Measurements from ENCODE around the gene TUSC2.
"Not testable (repeated sequence)": the region's sequence is repeated elsewhere in the genome, so short reads cannot be mapped to it uniquely, and the experiment has no call there.

The TUSC2 gene

GRCh38 chr3:50293079-50293801, 34.8 kb downstream of the TUSC2 start:
- no peak for DNase-seq

GRCh38 chr3:50292159-50293078, 35.6 kb downstream of the TUSC2 start, which contains the start of gene IFRD2:
Gene IFRD2 (minus strand): TSS chr3:50292429. CDS start chr3:50292274, 155 bp downstream.
- peak; percentile 96 for DNase-seq

DNA sequence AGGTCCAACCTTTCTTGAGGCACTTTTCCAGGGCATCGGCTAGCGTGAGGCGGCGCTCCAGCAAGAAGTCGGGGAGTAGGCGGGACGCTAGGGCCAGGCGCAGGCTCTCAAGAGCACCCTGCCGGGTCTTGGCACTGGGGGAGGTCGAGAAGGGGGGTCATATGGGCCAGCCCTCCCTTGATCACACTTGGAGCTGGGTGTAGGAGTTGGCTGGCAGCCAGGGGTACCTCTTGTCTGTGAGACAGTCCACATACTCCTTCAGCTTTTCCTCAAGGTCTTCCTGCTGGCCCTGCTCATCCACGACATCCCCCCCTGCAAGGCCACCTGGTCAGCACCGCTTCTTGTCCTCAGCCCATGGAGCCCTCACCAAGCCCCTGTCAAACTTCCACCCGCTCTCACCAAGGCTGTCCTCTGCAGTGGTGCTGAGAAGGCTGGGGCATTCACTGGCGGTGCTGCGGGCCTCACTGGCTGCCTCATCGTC, 37.8 kb downstream of the TUSC2 start:
- DNase-seq: no peak

GRCh38 chr3:50289130-50289529, 38.9 kb downstream of the TUSC2 start:
- DNase-seq: no peak

DNA sequence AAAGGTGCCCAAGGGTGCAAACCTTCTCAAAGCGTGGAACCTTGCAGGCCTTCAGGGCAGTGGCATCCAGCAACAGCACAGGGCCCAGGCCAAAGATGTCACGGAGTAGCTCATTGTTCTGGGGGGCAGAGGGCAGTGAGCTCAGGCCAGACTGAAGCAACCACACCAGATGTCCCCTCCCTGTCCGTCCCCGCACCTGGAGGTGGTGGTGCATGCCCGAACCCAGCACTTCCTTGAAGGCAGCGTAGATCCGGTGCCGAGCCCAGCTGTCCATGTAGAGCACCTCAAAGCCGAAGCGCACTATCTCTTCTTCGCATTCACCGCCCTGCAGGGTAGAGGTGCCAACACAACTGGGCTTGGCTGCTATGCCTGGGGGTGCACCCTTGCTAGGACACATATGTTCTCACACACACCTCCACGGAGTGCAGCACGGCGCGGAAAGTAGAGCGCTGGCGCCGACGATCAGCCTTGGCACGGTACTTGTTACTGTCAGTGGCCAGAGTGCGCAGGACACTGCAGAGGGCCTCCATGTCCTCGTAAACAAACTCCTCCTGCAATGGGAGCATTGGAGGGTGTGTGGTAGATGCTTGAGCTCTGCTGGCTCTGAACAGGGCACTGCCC, 39.5 kb downstream of the TUSC2 start:
- no peak for DNase-seq

GRCh38 chr3:50287262-50287661, 40.8 kb downstream of the TUSC2 start:
- DNase-seq: no peak

DNA sequence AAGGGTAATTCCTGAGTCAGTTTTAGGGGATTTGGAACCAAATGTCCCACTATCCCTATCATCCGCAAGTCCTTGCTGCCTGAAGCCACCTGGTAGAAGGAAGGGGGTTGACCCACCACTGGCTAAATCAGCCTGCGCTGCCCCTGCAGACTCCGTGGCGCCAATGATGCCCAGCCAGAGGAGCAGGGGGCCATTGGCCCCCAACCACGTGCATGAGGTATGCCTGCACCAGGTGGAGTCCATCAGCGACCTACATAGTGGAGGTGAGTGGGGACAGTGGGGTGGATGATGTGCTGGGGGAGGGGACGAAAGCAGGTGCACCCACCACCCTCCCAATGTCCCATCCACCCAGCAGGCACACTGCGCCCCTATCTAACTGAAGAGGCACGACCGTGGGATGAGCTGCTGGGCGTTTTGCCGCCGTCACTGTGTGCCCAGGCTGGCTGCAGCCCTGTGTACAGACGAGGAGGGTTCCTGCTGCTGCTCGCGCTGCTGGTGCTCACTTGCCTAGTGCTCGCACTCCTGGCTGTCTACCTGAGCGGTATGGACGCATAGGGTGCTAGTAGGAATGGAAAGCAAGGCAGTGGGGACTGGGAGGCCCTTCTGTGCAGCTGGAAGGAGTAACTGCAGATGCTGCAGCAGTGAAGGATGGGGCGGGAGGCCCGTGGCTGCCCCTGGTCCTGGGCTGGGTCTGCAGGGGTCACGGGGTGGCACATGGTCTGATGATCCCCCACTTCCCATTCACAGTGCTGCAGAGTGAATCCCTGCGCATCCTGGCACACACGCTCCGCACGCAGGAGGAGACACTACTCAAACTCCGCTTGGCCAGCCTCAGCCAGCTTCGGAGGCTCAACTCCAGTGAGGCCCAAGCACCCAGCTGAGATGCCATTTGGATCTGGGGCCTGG, 41.4 kb downstream of the TUSC2 start:
- DNase-seq: no peak

- DNase-seq: not testable (repeated sequence)
Observed at GRCh38 chr3:50284121-50284520, 43.9 kb downstream of the TUSC2 start.

- DNase-seq: no peak
Observed at GRCh38 chr3:50279255-50280016, 48.6 kb downstream of the TUSC2 start.

DNA sequence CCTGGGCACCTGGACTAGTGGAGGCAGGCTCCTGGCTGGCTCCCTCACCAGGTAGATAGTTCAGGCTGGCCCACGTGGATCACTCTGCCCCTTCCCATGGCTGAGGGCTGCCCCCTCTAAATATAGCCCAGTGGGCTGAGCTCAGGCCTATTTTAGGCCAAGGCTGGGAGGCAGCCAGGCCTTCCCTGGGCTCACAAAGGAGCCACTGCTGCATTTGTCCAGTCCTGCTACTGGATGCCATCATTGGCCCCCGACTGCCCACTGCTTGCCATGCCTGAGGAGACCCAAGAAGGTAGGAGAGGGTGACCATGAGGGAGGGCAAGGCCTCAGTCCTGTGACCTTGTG, 49.2 kb downstream of the TUSC2 start, which contains the start of gene LSMEM2:
Gene LSMEM2, plus strand, starts transcription at position 208 of the 345 bp plus-strand sequence. Its CDS starts 27 bp downstream, at position 235.
- no peak for DNase-seq

GRCh38 chr3:50278123-50278879, 49.7 kb downstream of the TUSC2 start:
- no peak for DNase-seq

GRCh38 chr3:50276762-50277101, 51.3 kb downstream of the TUSC2 start:
- DNase-seq: no peak

DNA sequence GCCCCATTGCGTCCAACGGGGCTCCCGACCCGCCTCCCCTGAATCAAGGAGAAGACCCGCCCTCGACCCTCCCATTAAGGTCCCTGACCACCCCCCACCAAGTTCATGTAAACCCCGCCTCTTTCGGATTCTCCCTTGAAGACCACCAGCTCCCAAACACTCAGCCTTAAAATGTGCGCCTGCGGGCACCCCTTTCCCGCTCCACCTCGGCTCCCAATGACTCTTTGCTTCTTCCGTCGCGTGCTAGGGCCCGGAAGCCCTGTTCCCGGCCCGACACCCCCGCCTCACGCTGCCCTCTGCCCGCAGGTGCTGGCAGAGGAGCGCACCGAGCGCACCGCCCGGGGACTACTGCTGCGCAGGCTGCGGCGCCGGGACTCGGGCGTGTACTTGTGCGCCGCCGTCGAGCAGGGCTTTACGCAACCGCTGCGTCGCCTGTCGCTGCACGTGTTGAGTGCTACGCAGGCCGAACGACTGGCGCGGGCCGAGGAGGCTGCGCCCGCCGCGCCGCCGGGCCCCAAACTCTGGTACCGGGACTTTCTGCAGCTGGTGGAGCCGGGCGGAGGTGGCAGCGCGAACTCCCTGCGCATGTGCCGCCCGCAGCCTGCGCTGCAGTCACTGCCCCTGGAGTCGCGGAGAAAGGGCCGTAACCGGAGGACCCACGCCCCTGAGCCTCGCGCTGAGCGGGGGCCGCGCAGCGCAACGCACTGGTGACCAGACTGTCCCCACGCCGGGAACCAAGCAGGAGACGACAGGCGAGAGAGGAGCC, 51.8 kb downstream of the TUSC2 start:
- peak; percentile 25 for DNase-seq

DNA sequence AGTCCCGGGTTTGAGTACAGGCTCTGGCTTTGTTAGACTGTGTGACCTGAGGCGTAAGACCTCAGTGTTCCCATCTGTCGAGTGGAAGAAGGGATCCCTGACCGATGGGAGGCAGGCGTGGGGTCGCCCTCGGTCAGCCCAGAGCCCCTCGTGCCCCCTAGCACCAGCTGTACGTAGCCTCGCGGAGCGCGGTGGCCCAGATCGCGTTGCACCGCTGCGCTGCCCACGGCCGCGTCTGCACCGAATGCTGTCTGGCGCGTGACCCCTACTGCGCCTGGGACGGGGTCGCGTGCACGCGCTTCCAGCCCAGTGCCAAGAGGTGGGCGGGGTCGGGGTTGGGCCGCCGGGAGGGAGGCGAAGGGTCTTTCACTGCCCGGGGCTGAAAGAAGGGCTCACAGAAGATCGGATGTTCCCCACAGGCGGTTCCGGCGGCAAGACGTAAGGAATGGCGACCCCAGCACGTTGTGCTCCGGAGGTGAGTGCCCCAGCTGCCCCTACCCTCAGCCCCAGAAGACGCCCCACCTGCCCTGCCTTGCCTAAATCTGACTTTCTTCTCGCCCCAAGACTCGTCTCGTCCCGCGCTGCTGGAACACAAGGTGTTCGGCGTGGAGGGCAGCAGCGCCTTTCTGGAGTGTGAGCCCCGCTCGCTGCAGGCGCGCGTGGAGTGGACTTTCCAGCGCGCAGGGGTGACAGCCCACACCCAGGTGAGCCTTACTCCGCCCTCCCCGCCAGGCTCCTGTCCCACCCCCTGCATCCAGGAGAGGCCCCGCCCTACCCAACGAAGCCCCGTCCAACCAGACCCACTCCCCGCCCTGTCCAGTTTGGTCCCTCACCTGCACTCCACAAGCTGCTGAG, 52.7 kb downstream of the TUSC2 start:
- no peak for DNase-seq
